Measurements from ENCODE around the gene NUP50.
A peak's percentile ranks its signal among the peaks of the same experiment; 100 is the strongest.

NUP50 gene

GRCh38 chr22:45163451-45164269, at the start of gene NUP50:
NUP50 (plus strand) TSS chr22:45163925; CDS start chr22:45168178, 4,253 bp downstream.
- peaks cover 17% of the 10 kb centered on the region for H3K36me3 ChIP-seq (replicated peaks)
- H3K27me3 ChIP-seq (ENCODE audit: low read depth) = no peaks in the 10 kb centered on the region
- H3K9me3 ChIP-seq = no peaks in the 10 kb centered on the region
- in situ Hi-C loops (cut with MboI; ENCODE audit: low sequenced_read_pairs) = no loop called here
- peak within 1 kb of the TSS; percentile 67 for H3K4me3 ChIP-seq
- peaks cover 30% of the 10 kb centered on the region for H3K4me1 ChIP-seq
- DNase-seq (ENCODE audit: low spot score in 2 of 2) = peak; percentile 94 to 95

GRCh38 chr22:45120440-45120839, 43.3 kb upstream of the NUP50 start:
- H3K4me3 ChIP-seq = no peak overlapping the region
- DNase-seq (ENCODE audit: low spot score in 2 of 2) = no peak
- in situ Hi-C loops (cut with MboI; ENCODE audit: low sequenced_read_pairs) = no loop called here

GRCh38 chr22:45120931-45121330, 42.8 kb upstream of the NUP50 start:
- no peaks in the 10 kb centered on the region for H3K4me1 ChIP-seq
- H3K4me3 ChIP-seq = no peak overlapping the region
- no peaks in the 10 kb centered on the region for H3K9me3 ChIP-seq
- no peaks in the 10 kb centered on the region for H3K36me3 ChIP-seq (replicated peaks)
- in situ Hi-C loops (cut with MboI; ENCODE audit: low sequenced_read_pairs) = no loop called here
- DNase-seq (ENCODE audit: low spot score in 2 of 2) = no peak
- H3K27me3 ChIP-seq (ENCODE audit: low read depth) = no peaks in the 10 kb centered on the region

More at GRCh38 chr22:45120440-45120839, 43.3 kb upstream of the NUP50 start:
- H3K4me1 ChIP-seq = no peaks in the 10 kb centered on the region
- H3K9me3 ChIP-seq = no peaks in the 10 kb centered on the region
- H3K36me3 ChIP-seq (replicated peaks) = no peaks in the 10 kb centered on the region
- no peaks in the 10 kb centered on the region for H3K27me3 ChIP-seq (ENCODE audit: low read depth)

- DNase-seq (ENCODE audit: low spot score in 2 of 2) = no peak
- Histone ChIP-seq H3K4me3 (no peak overlapping the region), H3K27me3 (ENCODE audit: low read depth) (no peaks in the 10 kb centered on the region), H3K9me3 (no peaks in the 10 kb centered on the region), H3K36me3 (replicated peaks) (no peaks in the 10 kb centered on the region), H3K4me1 (no peaks in the 10 kb centered on the region)
- in situ Hi-C loops (cut with MboI; ENCODE audit: low sequenced_read_pairs) = no loop called here
Observed at GRCh38 chr22:45124176-45124847, 39.4 kb upstream of the NUP50 start.

GRCh38 chr22:45125188-45125587, 38.5 kb upstream of the NUP50 start:
- DNase-seq (ENCODE audit: low spot score in 2 of 2) = no peak
- H3K4me1 ChIP-seq = no peaks in the 10 kb centered on the region
- in situ Hi-C loops (cut with MboI; ENCODE audit: low sequenced_read_pairs) = no loop called here
- H3K4me3 ChIP-seq = no peak overlapping the region
- no peaks in the 10 kb centered on the region for H3K9me3 ChIP-seq
- H3K27me3 ChIP-seq (ENCODE audit: low read depth) = no peaks in the 10 kb centered on the region
- no peaks in the 10 kb centered on the region for H3K36me3 ChIP-seq (replicated peaks)

GRCh38 chr22:45127866-45128265, 35.9 kb upstream of the NUP50 start:
- Histone ChIP-seq H3K27me3 (ENCODE audit: low read depth) (no peaks in the 10 kb centered on the region), H3K36me3 (replicated peaks) (no peaks in the 10 kb centered on the region), H3K4me1 (no peaks in the 10 kb centered on the region), H3K9me3 (no peaks in the 10 kb centered on the region), H3K4me3 (no peak overlapping the region)
- no peak for DNase-seq (ENCODE audit: low spot score in 2 of 2)
- in situ Hi-C loops (cut with MboI; ENCODE audit: low sequenced_read_pairs) = no loop called here

- Histone ChIP-seq H3K4me3 (no peak overlapping the region), H3K9me3 (no peaks in the 10 kb centered on the region), H3K27me3 (ENCODE audit: low read depth) (no peaks in the 10 kb centered on the region), H3K4me1 (no peaks in the 10 kb centered on the region), H3K36me3 (replicated peaks) (peaks cover 10% of the 10 kb centered on the region)
- in situ Hi-C loops (cut with MboI; ENCODE audit: low sequenced_read_pairs) = no loop called here
- no peak for DNase-seq (ENCODE audit: low spot score in 2 of 2)
Observed at GRCh38 chr22:45129703-45130524, 33.8 kb upstream of the NUP50 start.

GRCh38 chr22:45130891-45131290, 32.8 kb upstream of the NUP50 start:
- in situ Hi-C loops (cut with MboI; ENCODE audit: low sequenced_read_pairs) = no loop called here
- H3K4me1 ChIP-seq = no peaks in the 10 kb centered on the region
- H3K4me3 ChIP-seq = no peak overlapping the region
- no peak for DNase-seq (ENCODE audit: low spot score in 2 of 2)
- peaks cover 10% of the 10 kb centered on the region for H3K36me3 ChIP-seq (replicated peaks)
- H3K27me3 ChIP-seq (ENCODE audit: low read depth) = no peaks in the 10 kb centered on the region
- no peaks in the 10 kb centered on the region for H3K9me3 ChIP-seq

GRCh38 chr22:45131749-45132148, 32.0 kb upstream of the NUP50 start:
- no peaks in the 10 kb centered on the region for H3K27me3 ChIP-seq (ENCODE audit: low read depth)
- no peak for DNase-seq (ENCODE audit: low spot score in 2 of 2)
- H3K36me3 ChIP-seq (replicated peaks) = peaks cover 10% of the 10 kb centered on the region
- no peaks in the 10 kb centered on the region for H3K9me3 ChIP-seq
- no peaks in the 10 kb centered on the region; the same call in 1 of the 2 replicates for H3K4me1 ChIP-seq
- H3K4me3 ChIP-seq = no peak overlapping the region
- in situ Hi-C loops (cut with MboI; ENCODE audit: low sequenced_read_pairs) = no loop called here

- no peak overlapping the region for H3K4me3 ChIP-seq
- no peak for DNase-seq (ENCODE audit: low spot score in 2 of 2)
- in situ Hi-C loops (cut with MboI; ENCODE audit: low sequenced_read_pairs) = no loop called here
- peaks cover 8% of the 10 kb centered on the region for H3K4me1 ChIP-seq
- no peaks in the 10 kb centered on the region for H3K27me3 ChIP-seq (ENCODE audit: low read depth)
- peaks cover 10% of the 10 kb centered on the region for H3K36me3 ChIP-seq (replicated peaks)
- H3K9me3 ChIP-seq = no peaks in the 10 kb centered on the region
Observed at GRCh38 chr22:45134313-45134712, 29.4 kb upstream of the NUP50 start.

GRCh38 chr22:45136594-45136993, 27.1 kb upstream of the NUP50 start:
- peaks cover 8% of the 10 kb centered on the region for H3K4me1 ChIP-seq
- H3K9me3 ChIP-seq = no peaks in the 10 kb centered on the region
- no peak for DNase-seq (ENCODE audit: low spot score in 2 of 2)
- H3K36me3 ChIP-seq (replicated peaks) = peaks cover 10% of the 10 kb centered on the region
- H3K4me3 ChIP-seq = no peak overlapping the region
- in situ Hi-C loops (cut with MboI; ENCODE audit: low sequenced_read_pairs) = no loop called here
- no peaks in the 10 kb centered on the region for H3K27me3 ChIP-seq (ENCODE audit: low read depth)

GRCh38 chr22:45139693-45140092, 24.0 kb upstream of the NUP50 start:
- peaks cover 8% of the 10 kb centered on the region for H3K4me1 ChIP-seq
- in situ Hi-C loops (cut with MboI; ENCODE audit: low sequenced_read_pairs) = no loop called here
- H3K27me3 ChIP-seq (ENCODE audit: low read depth) = no peaks in the 10 kb centered on the region

GRCh38 chr22:45142376-45142775, 21.3 kb upstream of the NUP50 start:
- in situ Hi-C loops (cut with MboI; ENCODE audit: low sequenced_read_pairs) = no loop called here
- peaks cover 11% of the 10 kb centered on the region for H3K4me1 ChIP-seq
- no peak overlapping the region for H3K4me3 ChIP-seq
- DNase-seq (ENCODE audit: low spot score in 2 of 2) = no peak
- no peaks in the 10 kb centered on the region for H3K27me3 ChIP-seq (ENCODE audit: low read depth)
- H3K36me3 ChIP-seq (replicated peaks) = peaks cover 2% of the 10 kb centered on the region; the same call in 1 of the 2 replicates
- H3K9me3 ChIP-seq = no peaks in the 10 kb centered on the region

More at GRCh38 chr22:45139693-45140092, 24.0 kb upstream of the NUP50 start:
- no peak overlapping the region for H3K4me3 ChIP-seq
- peaks cover 1% of the 10 kb centered on the region for H3K36me3 ChIP-seq (replicated peaks)
- H3K9me3 ChIP-seq = no peaks in the 10 kb centered on the region
- DNase-seq (ENCODE audit: low spot score in 2 of 2) = no peak
